ENCODE data around the gene GNS. TPM values are rescaled to one million over a fixed set of nuclear protein-coding genes. Genes with fewer than 3 reads are reported as not detected.

The GNS gene
- total RNA-seq, 1 experiment from 2014 or later: 74.9 TPM

GRCh38 chr12:64722835-64723234 lies 36.4 kb downstream of the GNS start:
- TF ChIP-seq EZH2 (IDR thresholded peaks at IDR 0.05; ENCODE audit: low read depth): no peak
- no peak for TF ChIP-seq CTCF (conservative IDR thresholded peaks at IDR 0.05)
- Histone ChIP-seq H3K36me3 (ENCODE audit: low read depth) (peaks cover 23% of the 10 kb centered on the region; the same call in 1 of the 2 replicates), H3K4me2 (no peak overlapping the region), H3K79me2 (ENCODE audit: low read depth) (no peaks in the 10 kb centered on the region), H3F3A (ENCODE audit: insufficient read depth, low read depth) (no peaks in the 10 kb centered on the region), H2AFZ (no peak overlapping the region), H3K27me3 (ENCODE audit: insufficient read depth, low read depth) (no peaks in the 10 kb centered on the region), H3K4me3 (no peak overlapping the region), H4K20me1 (ENCODE audit: insufficient read depth) (no peaks in the 10 kb centered on the region), H3K9me3 (ENCODE audit: insufficient read depth, low read depth) (no peaks in the 10 kb centered on the region), H3K27ac (no peak overlapping the region), H3K9me2 (ENCODE audit: insufficient read depth) (no peaks in the 10 kb centered on the region), H3K4me1 (replicated peaks; ENCODE audit: insufficient read depth) (no peaks in the 10 kb centered on the region)
- BruUV-seq (replicated peaks): no TSS peak
- intact Hi-C loops (cut with micrococcal nuclease; ENCODE audit: unreplicated experiment): no loop called here
- ChIA-PET CTCF (no interaction called here), POLR2A (ENCODE audit: unreplicated experiment) (no interaction called here)
- DNase-seq: no peak

GRCh38 chr12:64720884-64721283 lies 38.3 kb downstream of the GNS start:
- H4K20me1 ChIP-seq (ENCODE audit: insufficient read depth): no peaks in the 10 kb centered on the region
- POLR2A ChIA-PET (ENCODE audit: unreplicated experiment): no interaction called here
- no peak for DNase-seq
- no peak overlapping the region for H3K27ac ChIP-seq
- H3K36me3 ChIP-seq (ENCODE audit: low read depth): peaks cover 25% of the 10 kb centered on the region; the same call in 1 of the 2 replicates
- no peaks in the 10 kb centered on the region for H3F3A ChIP-seq (ENCODE audit: insufficient read depth, low read depth)
- H3K9me2 ChIP-seq (ENCODE audit: insufficient read depth): no peaks in the 10 kb centered on the region
- H3K9me3 ChIP-seq (ENCODE audit: insufficient read depth, low read depth): no peaks in the 10 kb centered on the region
- BruUV-seq (replicated peaks): no TSS peak
- TF ChIP-seq EZH2 (IDR thresholded peaks at IDR 0.05; ENCODE audit: low read depth) (no peak), CTCF (conservative IDR thresholded peaks at IDR 0.05) (no peak)
- no peaks in the 10 kb centered on the region for H3K79me2 ChIP-seq (ENCODE audit: low read depth)
- H3K4me3 ChIP-seq: no peak overlapping the region
- H3K4me1 ChIP-seq (replicated peaks; ENCODE audit: insufficient read depth): no peaks in the 10 kb centered on the region
- no peak overlapping the region for H3K4me2 ChIP-seq
- no peak overlapping the region for H2AFZ ChIP-seq
- intact Hi-C loops (cut with micrococcal nuclease; ENCODE audit: unreplicated experiment): no loop called here
- CTCF ChIA-PET: no interaction called here
- no peaks in the 10 kb centered on the region for H3K27me3 ChIP-seq (ENCODE audit: insufficient read depth, low read depth)

DNA sequence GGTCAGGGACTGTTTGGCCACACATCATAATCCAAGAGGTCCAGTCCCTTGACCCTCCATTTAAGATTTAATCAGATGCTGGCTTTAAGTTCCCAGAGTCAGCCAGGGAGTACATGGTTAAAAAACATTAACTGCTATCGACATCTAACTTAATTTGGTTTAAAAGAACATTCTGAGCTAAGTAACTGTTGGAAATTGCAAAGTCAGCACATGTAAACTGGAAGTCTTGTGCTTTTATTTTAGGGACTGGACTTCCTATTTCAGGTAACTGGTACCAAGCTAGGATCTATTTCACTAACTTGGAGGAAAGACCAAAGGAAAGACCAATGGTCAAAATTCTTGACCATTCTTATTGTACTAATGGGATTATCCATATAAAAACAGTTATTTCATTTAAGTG lies 40.6 kb downstream of the GNS start:
- no peaks in the 10 kb centered on the region for H3K79me2 ChIP-seq (ENCODE audit: low read depth)
- intact Hi-C loops (cut with micrococcal nuclease; ENCODE audit: unreplicated experiment): no loop called here
- H3K4me2 ChIP-seq: no peak overlapping the region
- H3K27me3 ChIP-seq (ENCODE audit: insufficient read depth, low read depth): no peaks in the 10 kb centered on the region
- POLR2A ChIA-PET (ENCODE audit: unreplicated experiment): no interaction called here
- no peak overlapping the region for H3K4me3 ChIP-seq
- no TSS peak for BruUV-seq (replicated peaks)
- no peaks in the 10 kb centered on the region for H3K4me1 ChIP-seq (replicated peaks; ENCODE audit: insufficient read depth)
- H3K36me3 ChIP-seq (ENCODE audit: low read depth): peaks cover 17% of the 10 kb centered on the region; the same call in 1 of the 2 replicates
- H3F3A ChIP-seq (ENCODE audit: insufficient read depth, low read depth): no peaks in the 10 kb centered on the region
- DNase-seq: no peak
- TF ChIP-seq CTCF (conservative IDR thresholded peaks at IDR 0.05) (no peak), EZH2 (IDR thresholded peaks at IDR 0.05; ENCODE audit: low read depth) (no peak)
- no peaks in the 10 kb centered on the region for H3K9me2 ChIP-seq (ENCODE audit: insufficient read depth)
- no peak overlapping the region for H2AFZ ChIP-seq
- no peaks in the 10 kb centered on the region for H3K9me3 ChIP-seq (ENCODE audit: insufficient read depth, low read depth)
- no peaks in the 10 kb centered on the region for H4K20me1 ChIP-seq (ENCODE audit: insufficient read depth)
- no peak overlapping the region for H3K27ac ChIP-seq
- CTCF ChIA-PET: no interaction called here

Data from PC-9 (cell line).